ENCODE data around the gene IQCF2. TPM values are rescaled to one million over a fixed set of nuclear protein-coding genes. Genes with fewer than 3 reads are reported as not detected.

The IQCF2 gene
- total RNA-seq, 1 donor, result not detected

DNA sequence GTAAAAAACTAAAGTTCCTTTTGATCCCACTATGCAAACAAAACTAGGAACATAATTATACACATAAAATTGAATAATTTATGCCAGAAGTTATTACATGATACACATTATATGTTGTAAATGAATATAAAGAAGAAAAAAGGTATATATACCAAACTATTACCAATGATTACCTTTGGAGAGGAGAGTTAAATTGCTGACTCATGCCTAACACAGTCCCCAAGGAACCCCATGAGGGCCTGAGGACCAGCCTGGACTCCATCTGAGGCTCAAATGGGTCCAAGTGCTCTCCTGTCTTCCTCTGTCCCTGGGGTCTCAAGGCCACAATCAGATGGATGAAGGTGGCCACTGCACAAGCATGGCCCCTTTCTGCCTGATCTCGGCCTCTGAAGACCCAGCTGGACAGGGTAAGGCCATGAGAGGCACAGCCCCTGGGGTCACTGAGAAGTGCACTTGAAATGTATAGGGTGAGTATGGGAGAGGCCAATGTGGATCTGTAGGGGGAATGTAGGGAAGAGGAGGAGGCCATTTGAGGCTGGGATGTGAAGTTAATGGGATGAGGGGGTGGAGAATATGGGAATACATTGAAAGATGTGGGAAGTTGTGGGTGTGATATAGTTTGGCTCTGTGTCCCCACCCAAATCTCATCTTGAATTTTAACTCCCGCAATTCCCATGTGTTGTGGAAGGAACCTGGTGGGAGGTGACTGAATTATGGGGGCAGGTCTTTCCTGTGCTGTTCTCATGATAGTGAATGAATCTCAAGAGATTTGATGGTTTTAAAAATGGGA, 42.8 kb downstream of the IQCF2 start:
- DNase-seq (ENCODE audit: low read depth), result no peak
- TF ChIP-seq, protein P1, sequence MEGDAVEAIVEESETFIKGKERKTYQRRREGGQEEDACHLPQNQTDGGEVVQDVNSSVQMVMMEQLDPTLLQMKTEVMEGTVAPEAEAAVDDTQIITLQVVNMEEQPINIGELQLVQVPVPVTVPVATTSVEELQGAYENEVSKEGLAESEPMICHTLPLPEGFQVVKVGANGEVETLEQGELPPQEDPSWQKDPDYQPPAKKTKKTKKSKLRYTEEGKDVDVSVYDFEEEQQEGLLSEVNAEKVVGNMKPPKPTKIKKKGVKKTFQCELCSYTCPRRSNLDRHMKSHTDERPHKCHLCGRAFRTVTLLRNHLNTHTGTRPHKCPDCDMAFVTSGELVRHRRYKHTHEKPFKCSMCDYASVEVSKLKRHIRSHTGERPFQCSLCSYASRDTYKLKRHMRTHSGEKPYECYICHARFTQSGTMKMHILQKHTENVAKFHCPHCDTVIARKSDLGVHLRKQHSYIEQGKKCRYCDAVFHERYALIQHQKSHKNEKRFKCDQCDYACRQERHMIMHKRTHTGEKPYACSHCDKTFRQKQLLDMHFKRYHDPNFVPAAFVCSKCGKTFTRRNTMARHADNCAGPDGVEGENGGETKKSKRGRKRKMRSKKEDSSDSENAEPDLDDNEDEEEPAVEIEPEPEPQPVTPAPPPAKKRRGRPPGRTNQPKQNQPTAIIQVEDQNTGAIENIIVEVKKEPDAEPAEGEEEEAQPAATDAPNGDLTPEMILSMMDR (IDR thresholded peaks at IDR 0.05; ENCODE audit: insufficient read depth, low read depth, low read length), result no peak
- H3K4me3 ChIP-seq (ENCODE audit: low read depth, low read length), result no peak overlapping the region

DNA sequence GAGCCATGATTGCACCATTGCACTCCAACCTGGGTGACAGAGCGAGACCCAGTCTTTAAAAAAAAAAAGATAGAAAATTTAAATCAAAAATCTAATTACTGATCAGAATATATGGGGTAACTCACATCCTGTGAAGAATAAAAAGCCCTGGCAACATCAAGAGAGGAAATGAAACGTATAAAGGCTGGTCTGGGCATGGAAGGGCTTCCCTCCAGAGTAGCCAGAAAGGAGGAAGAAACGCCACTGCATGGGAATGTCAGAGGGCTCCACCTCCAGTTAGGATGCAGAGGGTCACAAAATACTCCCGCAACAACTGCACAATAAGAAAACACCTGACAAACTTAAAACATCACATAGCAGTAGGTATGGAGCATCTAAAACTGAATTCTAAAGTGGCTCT, 46.6 kb downstream of the IQCF2 start:
- no peak for DNase-seq (ENCODE audit: low read depth)
- TF ChIP-seq, protein P1 (IDR thresholded peaks at IDR 0.05; ENCODE audit: insufficient read depth, low read depth, low read length), result no peak
- H3K4me3 ChIP-seq (ENCODE audit: low read depth, low read length), result no peak overlapping the region

Small RNA genes lying within 50 kb of the gene (small RNA-seq; reads per million reads assigned to genes)
- gene RN7SL504P, result not detected

Other genes starting within 250 kb of the IQCF2 start
- gene TEX264, start 190.4 kb upstream of the IQCF2 start, total RNA-seq, result 37.6 and 37.7 TPM in 2 replicates
- gene GRM2, start 154.5 kb upstream of the IQCF2 start, total RNA-seq, result under 0.01 TPM in 1 of 2 replicates, not detected in the other
- gene IQCF6, start 82.4 kb upstream of the IQCF2 start, total RNA-seq, result not detected in 2 replicates
- not detected in 2 replicates for gene IQCF5, start 14.0 kb downstream of the IQCF2 start, total RNA-seq
- gene IQCF1, start 41.7 kb downstream of the IQCF2 start, total RNA-seq, result not detected in 2 replicates
- gene RRP9, start 80.3 kb downstream of the IQCF2 start, total RNA-seq, result 22.5 and 24.8 TPM in 2 replicates
- gene PARP3, start 80.7 kb downstream of the IQCF2 start, total RNA-seq, result 24.6 and 25.1 TPM in 2 replicates
- under 0.01 TPM in 1 of 2 replicates, not detected in the other for gene GPR62, start 93.8 kb downstream of the IQCF2 start, total RNA-seq
- 29.4 and 42.2 TPM in 2 replicates for gene PCBP4, start 105.8 kb downstream of the IQCF2 start, total RNA-seq
- 18.0 and 19.9 TPM in 2 replicates for gene ABHD14B, start 112.4 kb downstream of the IQCF2 start, total RNA-seq
- gene ABHD14A, start 113.4 kb downstream of the IQCF2 start, total RNA-seq, result 5.2 and 7.1 TPM in 2 replicates
- 23.3 and 37.7 TPM in 2 replicates for gene ACY1, start 121.9 kb downstream of the IQCF2 start, total RNA-seq
- gene RPL29, start 134.3 kb downstream of the IQCF2 start, total RNA-seq, result 617 and 759 TPM in 2 replicates
- 20.9 and 21.2 TPM in 2 replicates for gene DUSP7, start 195.0 kb downstream of the IQCF2 start, total RNA-seq

All from fibroblast of villous mesenchyme (primary cell).